ENCODE results near the gene RAD51D. TPM values are rescaled to one million over a fixed set of nuclear protein-coding genes. Genes with fewer than 3 reads are reported as not detected.
"Not testable (repeated sequence)": the region's sequence is repeated elsewhere in the genome, so short reads cannot be mapped to it uniquely, and the experiment has no call there.

RAD51D gene
- polyA plus RNA-seq, 1 donor from 2014 or later = 19.0 TPM

GRCh38 chr17:35116845-35117244, 2.8 kb downstream of the RAD51D start:
- no peak overlapping the region for H2AFZ ChIP-seq (ENCODE audit: low read depth, low read length)
- H3K4me2 ChIP-seq (ENCODE audit: low read length) = no peak overlapping the region
- H3F3A ChIP-seq (ENCODE audit: insufficient read depth, low read length, poor library complexity, severe bottlenecking) = no peaks in the 10 kb centered on the region
- H3K36me3 ChIP-seq (ENCODE audit: insufficient read depth, low read length) = no peaks in the 10 kb centered on the region
- no peak overlapping the region for H3K4me3 ChIP-seq (ENCODE audit: low read length)
- H3K9me3 ChIP-seq (ENCODE audit: low read length) = no peaks in the 10 kb centered on the region
- H3K27ac ChIP-seq (ENCODE audit: low read length) = no peak overlapping the region
- no peaks in the 10 kb centered on the region for H3K79me2 ChIP-seq (replicated peaks; ENCODE audit: insufficient read depth, low read length)
- H3K9me2 ChIP-seq (ENCODE audit: insufficient read depth, low read length) = no peaks in the 10 kb centered on the region
- no peaks in the 10 kb centered on the region for H3K27me3 ChIP-seq (ENCODE audit: insufficient read depth, low read depth, low read length)
- no peak for TF ChIP-seq RAD21 (conservative IDR thresholded peaks at IDR 0.05)
- TF ChIP-seq TAF1 (IDR thresholded peaks at IDR 0.05; ENCODE audit: low read depth) = no peak
- TF ChIP-seq MXI1 (conservative IDR thresholded peaks at IDR 0.05; ENCODE audit: poor library complexity, severe bottlenecking) = no peak
- no peak for TF ChIP-seq EP300 (conservative IDR thresholded peaks at IDR 0.05; ENCODE audit: poor library complexity, severe bottlenecking)
- TF ChIP-seq CTCF (IDR thresholded peaks at IDR 0.05; ENCODE audit: poor library complexity, severe bottlenecking) = no peak
- no peak overlapping the region for H3K9ac ChIP-seq (ENCODE audit: low read length)
- H4K20me1 ChIP-seq (ENCODE audit: insufficient read depth) = no peaks in the 10 kb centered on the region

- H3K4me3 ChIP-seq (ENCODE audit: low read length); H3K9me3 ChIP-seq (ENCODE audit: low read length); H3K4me2 ChIP-seq (ENCODE audit: low read length); H3K9ac ChIP-seq (ENCODE audit: low read length); H4K20me1 ChIP-seq (ENCODE audit: insufficient read depth); H3F3A ChIP-seq (ENCODE audit: insufficient read depth, low read length, poor library complexity, severe bottlenecking); H3K27me3 ChIP-seq (ENCODE audit: insufficient read depth, low read depth, low read length); H3K9me2 ChIP-seq (ENCODE audit: insufficient read depth, low read length); H3K79me2 ChIP-seq (replicated peaks; ENCODE audit: insufficient read depth, low read length); H2AFZ ChIP-seq (ENCODE audit: low read depth, low read length); H3K27ac ChIP-seq (ENCODE audit: low read length); H3K36me3 ChIP-seq (ENCODE audit: insufficient read depth, low read length): not testable (repeated sequence)
Measured at GRCh38 chr17:35110791-35111190, 8.9 kb downstream of the RAD51D start.

GRCh38 chr17:35104844-35105450, 14.7 kb downstream of the RAD51D start:
- no peak overlapping the region for H3K4me2 ChIP-seq (ENCODE audit: low read length)
- H4K20me1 ChIP-seq (ENCODE audit: insufficient read depth) = no peaks in the 10 kb centered on the region
- H3K9ac ChIP-seq (ENCODE audit: low read length) = no peak overlapping the region
- H3K4me3 ChIP-seq (ENCODE audit: low read length) = no peak overlapping the region
- H3K27ac ChIP-seq (ENCODE audit: low read length) = no peak overlapping the region
- no peak overlapping the region for H2AFZ ChIP-seq (ENCODE audit: low read depth, low read length)
- no peaks in the 10 kb centered on the region for H3F3A ChIP-seq (ENCODE audit: insufficient read depth, low read length, poor library complexity, severe bottlenecking)
- no peaks in the 10 kb centered on the region for H3K9me3 ChIP-seq (ENCODE audit: low read length)
- H3K79me2 ChIP-seq (replicated peaks; ENCODE audit: insufficient read depth, low read length) = no peaks in the 10 kb centered on the region
- no peaks in the 10 kb centered on the region for H3K27me3 ChIP-seq (ENCODE audit: insufficient read depth, low read depth, low read length)
- H3K9me2 ChIP-seq (ENCODE audit: insufficient read depth, low read length) = no peaks in the 10 kb centered on the region
- peaks cover 5% of the 10 kb centered on the region for H3K36me3 ChIP-seq (ENCODE audit: insufficient read depth, low read length)
- no peak for TF ChIP-seq EP300 (conservative IDR thresholded peaks at IDR 0.05; ENCODE audit: poor library complexity, severe bottlenecking)
- TF ChIP-seq SMC3 (conservative IDR thresholded peaks at IDR 0.05; ENCODE audit: poor library complexity) = no peak
- no peak for TF ChIP-seq TAF1 (IDR thresholded peaks at IDR 0.05; ENCODE audit: low read depth)
- TF ChIP-seq CTCF (IDR thresholded peaks at IDR 0.05; ENCODE audit: poor library complexity, severe bottlenecking) = no peak
- TF ChIP-seq RAD21 (conservative IDR thresholded peaks at IDR 0.05) = no peak
- no peak for TF ChIP-seq POLR2AphosphoS5 (IDR thresholded peaks at IDR 0.05)
- no peak for TF ChIP-seq EZH2 (IDR thresholded peaks at IDR 0.05; ENCODE audit: borderline replicate concordance, insufficient read depth, low read length, poor library complexity, severe bottlenecking)
- TF ChIP-seq MXI1 (conservative IDR thresholded peaks at IDR 0.05; ENCODE audit: poor library complexity, severe bottlenecking) = no peak
- no peak for TF ChIP-seq REST (IDR thresholded peaks at IDR 0.05; ENCODE audit: borderline replicate concordance)

All from neural cell (in vitro differentiated cells).